HPDE6-E6E7 (cell line): ENCODE data around the gene RUFY4.
"Not testable (repeated sequence)": the region's sequence is repeated elsewhere in the genome, so short reads cannot be mapped to it uniquely, and the experiment has no call there.

Source experiments
- DNase-seq: peaks from one replicate; pipeline ENCODE4 v3.0.0; 2011; ENCODE audit warnings: missing footprints; ENCODE audit errors: extremely low spot score

Gene RUFY4

GRCh38 chr2:218031771-218032257 lies 37.2 kb upstream of the RUFY4 start:
- DNase-seq, result no peak

GRCh38 chr2:218032336-218033171 lies 36.5 kb upstream of the RUFY4 start:
- DNase-seq, result no peak

GRCh38 chr2:218033208-218033589 lies 35.9 kb upstream of the RUFY4 start:
- DNase-seq, result no peak

- DNase-seq, result no peak
Observed at GRCh38 chr2:218033590-218034496, 35.2 kb upstream of the RUFY4 start.

- not testable (repeated sequence) for DNase-seq
Observed at GRCh38 chr2:218034497-218035213, 34.4 kb upstream of the RUFY4 start.

GRCh38 chr2:218035463-218036100 lies 33.5 kb upstream of the RUFY4 start:
- DNase-seq, result no peak

GRCh38 chr2:218036371-218036770 lies 32.7 kb upstream of the RUFY4 start:
- DNase-seq, result no peak

GRCh38 chr2:218039171-218039570 lies 29.9 kb upstream of the RUFY4 start:
- no peak for DNase-seq

- DNase-seq, result no peak
Observed at GRCh38 chr2:218040883-218041282, 28.2 kb upstream of the RUFY4 start.

GRCh38 chr2:218041302-218042168 lies 27.5 kb upstream of the RUFY4 start:
- no peak for DNase-seq

- no peak for DNase-seq
Observed at GRCh38 chr2:218043100-218043499, 26.0 kb upstream of the RUFY4 start.

- no peak for DNase-seq
Observed at GRCh38 chr2:218043701-218044109, 25.3 kb upstream of the RUFY4 start.

- DNase-seq, result not testable (repeated sequence)
Observed at GRCh38 chr2:218044599-218044998, 24.5 kb upstream of the RUFY4 start.

GRCh38 chr2:218046238-218046637 lies 22.8 kb upstream of the RUFY4 start:
- no peak for DNase-seq

- DNase-seq, result no peak
Observed at GRCh38 chr2:218047536-218048225, 21.4 kb upstream of the RUFY4 start.

GRCh38 chr2:218051903-218052302 lies 17.1 kb upstream of the RUFY4 start:
- DNase-seq, result no peak

- no peak for DNase-seq
Observed at GRCh38 chr2:218059289-218059688, 9.8 kb upstream of the RUFY4 start.

GRCh38 chr2:218060118-218060517 lies 8.9 kb upstream of the RUFY4 start:
- no peak for DNase-seq

- DNase-seq, result no peak
Observed at GRCh38 chr2:218060950-218061660, 7.9 kb upstream of the RUFY4 start.
